Endodermal cell (in vitro differentiated cells): Measurements from ENCODE around the gene MYL10. TPM values are rescaled to one million over a fixed set of nuclear protein-coding genes. Genes with fewer than 3 reads are reported as not detected.
"Not testable (repeated sequence)": the region's sequence is repeated elsewhere in the genome, so short reads cannot be mapped to it uniquely, and the experiment has no call there.

ENCODE experiments used
- DNase-seq: peaks from one replicate; pipeline ENCODE4 v3.0.0-alpha.2; 2017
- H3K27ac ChIP-seq: 2 replicates; pipeline ENCODE4 v1.5.1; 2013; ENCODE audit warnings: mild to moderate bottlenecking, low read depth, low read length, moderate library complexity
- H3K27me3 ChIP-seq: 2 replicates; pipeline ENCODE4 v1.6.1; 2013; ENCODE audit warnings: mild to moderate bottlenecking, low read length, moderate library complexity; ENCODE audit not compliant: insufficient read depth, control insufficient read depth, poor library complexity, severe bottlenecking
- H3K36me3 ChIP-seq: 2 replicates; pipeline ENCODE4 v1.7.0; 2013; ENCODE audit warnings: mild to moderate bottlenecking, low read length, moderate library complexity; ENCODE audit not compliant: control insufficient read depth, insufficient read depth
- H3K4me1 ChIP-seq: one replicate; pipeline ENCODE4 v1.7.0; 2013; ENCODE audit warnings: low read length; ENCODE audit not compliant: control insufficient read depth, insufficient read depth
- H3K4me3 ChIP-seq: 2 replicates; pipeline ENCODE4 v1.5.1; 2013; ENCODE audit warnings: mild to moderate bottlenecking, low read length, moderate library complexity
- H3K9ac ChIP-seq: 2 replicates; pipeline ENCODE4 v1.6.1; 2013; ENCODE audit warnings: mild to moderate bottlenecking, low read length, moderate library complexity; ENCODE audit not compliant: poor library complexity, severe bottlenecking; ENCODE audit errors: extremely low read depth
- H3K9me3 ChIP-seq: 2 replicates; pipeline ENCODE4 v1.6.1; 2013; ENCODE audit warnings: mild to moderate bottlenecking, low read length, moderate library complexity; ENCODE audit not compliant: control insufficient read depth
- H3K27ac Mint-ChIP-seq: 2 replicates; pipeline ENCODE4 v1.8.0; 2020; ENCODE audit warnings: mixed read lengths
- H3K27me3 Mint-ChIP-seq: 2 replicates; pipeline ENCODE4 v1.8.0; 2021; ENCODE audit warnings: mild to moderate bottlenecking, mixed read lengths; ENCODE audit not compliant: insufficient read depth
- H3K36me3 Mint-ChIP-seq: 2 replicates; pipeline ENCODE4 v1.8.0; 2020; ENCODE audit warnings: low read depth, mixed read lengths
- H3K4me1 Mint-ChIP-seq: 2 replicates; pipeline ENCODE4 v1.8.0; 2020; ENCODE audit warnings: mixed read lengths
- H3K4me3 Mint-ChIP-seq: 2 replicates; pipeline ENCODE4 v1.8.0; 2020; ENCODE audit warnings: mild to moderate bottlenecking, moderate library complexity, mixed read lengths
- H3K9me3 Mint-ChIP-seq: 2 replicates; pipeline ENCODE4 v1.8.0; 2020; ENCODE audit warnings: mild to moderate bottlenecking, mixed read lengths
- WGBS, 2 experiments: methylation state at CpG; one replicate each; pipeline versions ENCODE4 v1.1.5 to v1.1.7; 2013; ENCODE audit warnings: missing lambda C conversion rate in 2 of 2, mixed read lengths in 1 of 2; ENCODE audit not compliant: insufficient coverage in 1 of 2, insufficient read length in 1 of 2; 5-methylcytosine and 5-hydroxymethylcytosine counted together
- total RNA-seq, 2 donors: library from RNA; stranded (reverse); fragmentation: NEBNext Ultra II Directional in 1 of 2; extraction: Animal tissue kit (Norgen Biotek cat#: 25700) in 1 of 2; gene quantifications; 2 replicates in 1 of 2; 3 replicates in 1 of 2; pipeline ENCODE4 v1.2.1, GENCODE V29; 2021
- TF ChIP-seq, protein P1 (sequence below): fragments of 200-600 bp; sonication (generic); conservative IDR thresholded peaks from 2 replicates; pipeline ENCODE4 v1.5.0; 2021; ENCODE audit warnings: antibody characterized with exemption, mild to moderate bottlenecking

The MYL10 gene
- total RNA-seq, 2 donors from 2014 or later, result not detected

DNA sequence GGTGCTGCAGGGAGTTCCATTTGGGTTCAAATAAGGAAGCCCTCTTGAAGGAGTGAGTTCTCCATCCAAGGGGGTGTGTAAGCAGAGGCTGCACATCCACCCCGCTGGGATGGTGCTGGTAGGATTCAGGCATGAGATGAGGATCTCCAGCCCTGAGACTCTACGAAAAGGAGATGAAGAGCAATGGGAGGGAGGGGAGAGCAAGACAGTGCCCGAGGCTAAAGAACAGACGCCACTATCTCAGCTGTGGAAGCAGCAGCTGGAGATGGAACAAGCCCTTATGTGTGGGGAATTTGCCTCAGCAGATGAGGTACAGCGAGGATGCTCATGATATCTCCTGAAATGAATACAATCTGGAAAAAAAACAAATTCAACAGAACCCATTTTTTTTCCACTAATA lies 28.1 kb upstream of the MYL10 start:
- Histone ChIP-seq H3K36me3 (no peaks in the 10 kb centered on the region), H3K27me3 (no peaks in the 10 kb centered on the region), H3K27ac (no peak overlapping the region), H3K9me3 (no peaks in the 10 kb centered on the region), H3K4me3 (no peak overlapping the region), H3K9ac (no peak overlapping the region), H3K4me1 (no peaks in the 10 kb centered on the region)
- Mint-ChIP-seq H3K9me3 (peaks cover 2% of the 10 kb centered on the region), H3K27me3 (no peaks in the 10 kb centered on the region), H3K36me3 (no peaks in the 10 kb centered on the region), H3K4me1 (peaks cover 3% of the 10 kb centered on the region), H3K4me3 (no peak overlapping the region), H3K27ac (no peak overlapping the region)
- TF ChIP-seq, protein P1, sequence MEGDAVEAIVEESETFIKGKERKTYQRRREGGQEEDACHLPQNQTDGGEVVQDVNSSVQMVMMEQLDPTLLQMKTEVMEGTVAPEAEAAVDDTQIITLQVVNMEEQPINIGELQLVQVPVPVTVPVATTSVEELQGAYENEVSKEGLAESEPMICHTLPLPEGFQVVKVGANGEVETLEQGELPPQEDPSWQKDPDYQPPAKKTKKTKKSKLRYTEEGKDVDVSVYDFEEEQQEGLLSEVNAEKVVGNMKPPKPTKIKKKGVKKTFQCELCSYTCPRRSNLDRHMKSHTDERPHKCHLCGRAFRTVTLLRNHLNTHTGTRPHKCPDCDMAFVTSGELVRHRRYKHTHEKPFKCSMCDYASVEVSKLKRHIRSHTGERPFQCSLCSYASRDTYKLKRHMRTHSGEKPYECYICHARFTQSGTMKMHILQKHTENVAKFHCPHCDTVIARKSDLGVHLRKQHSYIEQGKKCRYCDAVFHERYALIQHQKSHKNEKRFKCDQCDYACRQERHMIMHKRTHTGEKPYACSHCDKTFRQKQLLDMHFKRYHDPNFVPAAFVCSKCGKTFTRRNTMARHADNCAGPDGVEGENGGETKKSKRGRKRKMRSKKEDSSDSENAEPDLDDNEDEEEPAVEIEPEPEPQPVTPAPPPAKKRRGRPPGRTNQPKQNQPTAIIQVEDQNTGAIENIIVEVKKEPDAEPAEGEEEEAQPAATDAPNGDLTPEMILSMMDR, result no peak
- WGBS, 2 experiments, result 87 to 92% methylated on average over 4 to 5 of the region's 5 CpGs
- DNase-seq, result no peak

- Mint-ChIP-seq H3K9me3 (peaks cover 2% of the 10 kb centered on the region), H3K4me3 (no peak overlapping the region), H3K27me3 (no peaks in the 10 kb centered on the region), H3K27ac (no peak overlapping the region), H3K36me3 (no peaks in the 10 kb centered on the region), H3K4me1 (no peaks in the 10 kb centered on the region)
- no peak for DNase-seq
- no peak overlapping the region for H3K27ac ChIP-seq
- 83 to 100% methylated on average over 1 to 4 of the region's 4 CpGs for WGBS, 2 experiments
- H3K36me3 ChIP-seq, result no peaks in the 10 kb centered on the region
- H3K4me3 ChIP-seq, result no peak overlapping the region
- H3K9me3 ChIP-seq, result no peaks in the 10 kb centered on the region
- H3K9ac ChIP-seq, result no peak overlapping the region
- H3K4me1 ChIP-seq, result no peaks in the 10 kb centered on the region
- H3K27me3 ChIP-seq, result no peaks in the 10 kb centered on the region
- TF ChIP-seq, protein P1, result no peak
These were observed 22.0 kb upstream of the MYL10 start for GRCh38 chr7:101651112-101651511.

DNA sequence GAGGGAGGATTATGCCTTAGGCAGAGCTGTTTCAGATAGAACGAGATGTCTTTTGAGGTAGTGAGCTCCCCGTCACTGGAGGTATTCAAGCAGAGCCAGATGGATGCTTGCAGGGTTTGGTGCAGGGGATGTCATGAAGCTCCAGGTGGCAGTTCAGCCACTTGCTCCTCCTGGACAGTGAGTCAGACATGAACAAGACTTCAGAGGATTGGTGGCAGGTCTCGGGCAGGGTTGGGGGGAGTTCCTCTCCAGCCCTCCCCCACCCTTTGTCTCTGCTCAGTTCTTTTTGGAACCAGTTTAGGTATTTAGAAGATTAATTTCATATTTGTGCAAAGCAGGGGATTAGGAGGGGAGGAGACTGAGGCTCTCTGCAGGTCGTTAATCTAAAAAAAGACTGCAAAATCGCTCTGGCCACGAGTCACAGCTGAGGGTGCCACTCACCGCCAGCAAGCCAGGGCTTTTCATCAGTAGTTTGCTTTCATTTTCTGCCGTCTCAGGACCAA lies 21.5 kb upstream of the MYL10 start:
- Histone ChIP-seq H3K4me3 (no peak overlapping the region), H3K36me3 (no peaks in the 10 kb centered on the region), H3K27ac (no peak overlapping the region), H3K9ac (no peak overlapping the region), H3K27me3 (no peaks in the 10 kb centered on the region), H3K4me1 (no peaks in the 10 kb centered on the region), H3K9me3 (no peaks in the 10 kb centered on the region)
- no peaks in the 10 kb centered on the region for H3K4me1 Mint-ChIP-seq
- no peak overlapping the region for H3K4me3 Mint-ChIP-seq
- H3K9me3 Mint-ChIP-seq, result peaks cover 2% of the 10 kb centered on the region
- 86 to 91% methylated on average over 5 to 8 of the region's 8 CpGs for WGBS, 2 experiments
- TF ChIP-seq, protein P1, result no peak
- no peak overlapping the region for H3K27ac Mint-ChIP-seq
- H3K27me3 Mint-ChIP-seq, result no peaks in the 10 kb centered on the region
- no peak for DNase-seq
- H3K36me3 Mint-ChIP-seq, result no peaks in the 10 kb centered on the region

DNA sequence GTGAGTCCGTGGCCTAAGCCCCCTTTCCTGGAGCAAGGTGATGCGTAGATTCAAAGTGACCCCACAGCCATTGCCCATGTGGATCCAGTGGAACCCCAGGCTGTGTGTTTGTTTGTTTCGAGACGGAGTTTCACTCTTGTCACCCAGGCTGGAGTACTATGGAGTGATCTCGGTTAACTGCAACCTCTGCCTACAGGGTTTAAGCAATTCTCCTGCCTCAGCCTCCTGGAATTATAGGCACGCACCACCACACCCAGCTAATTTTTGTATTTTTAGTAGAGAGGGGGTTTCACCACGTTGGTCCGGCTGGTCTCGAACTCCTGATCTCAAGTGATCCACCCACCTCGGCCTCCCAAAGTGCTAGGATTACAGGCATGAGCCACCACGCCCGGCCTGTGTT lies 18.8 kb upstream of the MYL10 start:
- not testable (repeated sequence) for H3K27ac Mint-ChIP-seq

More for the DNA sequence above, 18.8 kb upstream of the MYL10 start:
- H3K36me3 ChIP-seq, H3K4me1 ChIP-seq, H3K27me3 Mint-ChIP-seq, H3K4me1 Mint-ChIP-seq, H3K27ac ChIP-seq, H3K27me3 ChIP-seq, H3K4me3 Mint-ChIP-seq, H3K9ac ChIP-seq, H3K4me3 ChIP-seq, H3K9me3 Mint-ChIP-seq, H3K9me3 ChIP-seq, H3K36me3 Mint-ChIP-seq, DNase-seq: not testable (repeated sequence)
- WGBS, 2 experiments, result 90 to 96% methylated on average over 5 to 12 of the region's 12 CpGs
